ENCODE measurements around the gene STK35.

GRCh38 chr20:2102585-2103460, 1.2 kb downstream of the STK35 start:
- TF ChIP-seq, protein P1, sequence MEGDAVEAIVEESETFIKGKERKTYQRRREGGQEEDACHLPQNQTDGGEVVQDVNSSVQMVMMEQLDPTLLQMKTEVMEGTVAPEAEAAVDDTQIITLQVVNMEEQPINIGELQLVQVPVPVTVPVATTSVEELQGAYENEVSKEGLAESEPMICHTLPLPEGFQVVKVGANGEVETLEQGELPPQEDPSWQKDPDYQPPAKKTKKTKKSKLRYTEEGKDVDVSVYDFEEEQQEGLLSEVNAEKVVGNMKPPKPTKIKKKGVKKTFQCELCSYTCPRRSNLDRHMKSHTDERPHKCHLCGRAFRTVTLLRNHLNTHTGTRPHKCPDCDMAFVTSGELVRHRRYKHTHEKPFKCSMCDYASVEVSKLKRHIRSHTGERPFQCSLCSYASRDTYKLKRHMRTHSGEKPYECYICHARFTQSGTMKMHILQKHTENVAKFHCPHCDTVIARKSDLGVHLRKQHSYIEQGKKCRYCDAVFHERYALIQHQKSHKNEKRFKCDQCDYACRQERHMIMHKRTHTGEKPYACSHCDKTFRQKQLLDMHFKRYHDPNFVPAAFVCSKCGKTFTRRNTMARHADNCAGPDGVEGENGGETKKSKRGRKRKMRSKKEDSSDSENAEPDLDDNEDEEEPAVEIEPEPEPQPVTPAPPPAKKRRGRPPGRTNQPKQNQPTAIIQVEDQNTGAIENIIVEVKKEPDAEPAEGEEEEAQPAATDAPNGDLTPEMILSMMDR (IDR thresholded peaks at IDR 0.05; ENCODE audit: poor library complexity) = no peak
- no peak for TF ChIP-seq EZH2 (IDR thresholded peaks at IDR 0.05; ENCODE audit: borderline replicate concordance)
